HG03439 (cell line): Measurements from ENCODE around the gene KCNE2.

ENCODE experiments used
- ATAC-seq: cut with Tn5 transposase; IDR thresholded peaks from one replicate; pipeline ENCODE4 v1.9.1; 2021; ENCODE audit warnings: mild to moderate bottlenecking, moderate library complexity; ENCODE audit not compliant: unreplicated experiment

The KCNE2 gene

GRCh38 chr21:34363733-34364132 lies at the start of gene KCNE2:
Gene KCNE2, plus strand, starts transcription at chr21:34364006. Its CDS starts 6,473 bp downstream, at chr21:34370479.
- ATAC-seq: no peak

GRCh38 chr21:34319585-34319984 lies 44.2 kb upstream of the KCNE2 start:
- ATAC-seq: no peak

- ATAC-seq: no peak
Observed at GRCh38 chr21:34320011-34320410, 43.8 kb upstream of the KCNE2 start.

- ATAC-seq: no peak
Observed at GRCh38 chr21:34330055-34330454, 33.8 kb upstream of the KCNE2 start.

GRCh38 chr21:34331726-34332125 lies 32.1 kb upstream of the KCNE2 start:
- ATAC-seq: no peak

GRCh38 chr21:34332347-34332746 lies 31.5 kb upstream of the KCNE2 start:
- no peak for ATAC-seq

GRCh38 chr21:34333121-34333739 lies 30.6 kb upstream of the KCNE2 start:
- no peak for ATAC-seq

- ATAC-seq: no peak
Observed at GRCh38 chr21:34335316-34335715, 28.5 kb upstream of the KCNE2 start.

GRCh38 chr21:34336245-34336644 lies 27.6 kb upstream of the KCNE2 start:
- ATAC-seq: no peak

- ATAC-seq: no peak
Observed at GRCh38 chr21:34336756-34337391, 26.9 kb upstream of the KCNE2 start.

GRCh38 chr21:34337741-34338140 lies 26.1 kb upstream of the KCNE2 start:
- no peak for ATAC-seq

- no peak for ATAC-seq
Observed at GRCh38 chr21:34338226-34338625, 25.6 kb upstream of the KCNE2 start.

- ATAC-seq: no peak
Observed at GRCh38 chr21:34340061-34340460, 23.7 kb upstream of the KCNE2 start.

- no peak for ATAC-seq
Observed at GRCh38 chr21:34342476-34342875, 21.3 kb upstream of the KCNE2 start.

- no peak for ATAC-seq
Observed at GRCh38 chr21:34343347-34343746, 20.5 kb upstream of the KCNE2 start.

GRCh38 chr21:34343838-34344381 lies 19.9 kb upstream of the KCNE2 start:
- no peak for ATAC-seq

GRCh38 chr21:34344584-34344983 lies 19.2 kb upstream of the KCNE2 start:
- ATAC-seq: no peak

GRCh38 chr21:34345091-34345871 lies 18.5 kb upstream of the KCNE2 start:
- ATAC-seq: no peak

- no peak for ATAC-seq
Observed at GRCh38 chr21:34345892-34346291, 17.9 kb upstream of the KCNE2 start.

- ATAC-seq: no peak
Observed at GRCh38 chr21:34348890-34349519, 14.8 kb upstream of the KCNE2 start.

- no peak for ATAC-seq
Observed at GRCh38 chr21:34351786-34352241, 12.0 kb upstream of the KCNE2 start.
